NCI-H82 treated with DMSO at 0.1 percent for 48 hours (cell line): ENCODE results near the gene PSMD7.
"Not testable (repeated sequence)": the region's sequence is repeated elsewhere in the genome, so short reads cannot be mapped to it uniquely, and the experiment has no call there.

Experiments used
- DNase-seq: peaks from one replicate; lab custom pipeline; 2025; ENCODE audit not compliant: unreplicated experiment; lab: John Stamatoyannopoulos, UW

The PSMD7 gene

DNA sequence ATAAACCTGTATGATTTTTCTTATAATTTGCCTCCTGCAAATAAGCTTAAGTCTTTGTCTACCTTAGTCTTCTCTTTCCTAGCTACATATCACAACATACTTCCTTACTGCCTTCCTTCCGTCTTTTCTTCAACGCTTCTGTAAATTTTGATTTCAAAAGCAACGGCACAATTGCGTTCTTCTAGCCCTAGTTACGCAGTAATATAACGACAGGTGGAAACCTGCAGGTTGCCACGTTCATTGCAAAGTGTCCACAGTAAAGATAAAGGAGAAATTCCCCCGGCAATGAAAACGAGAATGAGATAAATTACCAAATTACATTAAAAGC lies 546 bp upstream of the PSMD7 start:
- DNase-seq, result no peak

DNA sequence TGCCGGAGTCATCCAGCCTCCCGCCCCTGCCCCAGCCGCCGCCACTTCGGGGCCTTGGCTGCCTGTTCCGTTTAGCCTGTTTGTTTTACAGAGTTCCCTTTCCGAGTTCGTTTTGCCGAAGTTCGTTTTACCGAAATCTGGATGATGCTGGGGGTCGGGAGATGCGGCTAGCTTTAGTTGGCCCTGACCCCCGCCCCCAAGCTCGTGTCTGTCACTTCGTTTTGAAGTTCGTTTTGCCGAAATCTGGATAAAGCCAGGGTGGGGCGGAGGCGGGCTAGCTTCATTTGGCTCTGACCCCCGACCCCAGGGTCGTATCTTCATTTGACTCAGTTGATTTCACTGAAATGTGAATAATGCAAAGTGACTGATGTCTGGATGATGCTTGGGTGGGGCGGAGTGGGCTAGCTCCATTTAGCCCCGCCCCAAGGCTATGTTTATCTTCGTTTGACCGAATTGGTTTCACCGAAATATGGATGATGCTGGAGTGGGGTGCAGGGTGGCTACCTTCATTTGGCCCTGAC lies 591 bp downstream of the PSMD7 start:
- no peak for DNase-seq

DNA sequence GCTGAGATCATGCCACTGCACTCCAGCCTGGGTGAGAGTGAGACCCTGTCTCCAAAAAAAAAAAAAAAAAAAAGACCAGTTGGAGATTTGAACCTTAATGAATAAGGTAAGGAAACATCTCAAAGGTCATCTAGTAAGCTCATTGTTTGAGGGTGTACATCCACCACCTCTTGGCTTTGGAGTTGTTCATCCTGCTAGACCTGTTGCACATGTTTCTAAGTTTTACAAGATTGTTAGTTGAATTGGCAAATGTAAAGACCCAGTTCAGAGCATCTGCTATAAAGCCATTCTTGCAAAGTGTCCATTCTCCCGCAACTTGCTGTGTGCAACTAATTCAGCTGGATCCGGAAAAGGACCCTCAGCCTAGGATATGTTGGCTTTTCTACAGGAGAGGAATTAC lies 1.5 kb downstream of the PSMD7 start:
- no peak for DNase-seq

DNA sequence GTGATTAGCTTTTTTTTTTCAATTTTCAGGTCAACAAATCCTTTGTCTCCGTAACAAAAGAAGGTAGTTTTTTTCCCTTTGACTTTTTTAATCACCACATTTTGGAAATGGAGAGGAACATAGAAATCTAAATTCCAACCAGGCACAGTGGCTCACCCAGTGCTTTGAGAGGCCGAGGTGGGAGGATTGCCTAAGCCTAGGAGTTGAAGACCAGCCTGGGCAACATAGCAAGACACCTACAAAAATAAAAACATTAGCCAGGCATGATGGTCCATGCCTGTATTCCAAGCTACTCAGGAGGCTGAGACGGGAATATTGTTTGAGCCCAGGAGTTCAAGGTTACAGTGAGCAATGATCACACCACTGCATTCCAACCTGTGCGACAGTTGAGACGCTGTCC lies 5.7 kb downstream of the PSMD7 start:
- no peak for DNase-seq

DNA sequence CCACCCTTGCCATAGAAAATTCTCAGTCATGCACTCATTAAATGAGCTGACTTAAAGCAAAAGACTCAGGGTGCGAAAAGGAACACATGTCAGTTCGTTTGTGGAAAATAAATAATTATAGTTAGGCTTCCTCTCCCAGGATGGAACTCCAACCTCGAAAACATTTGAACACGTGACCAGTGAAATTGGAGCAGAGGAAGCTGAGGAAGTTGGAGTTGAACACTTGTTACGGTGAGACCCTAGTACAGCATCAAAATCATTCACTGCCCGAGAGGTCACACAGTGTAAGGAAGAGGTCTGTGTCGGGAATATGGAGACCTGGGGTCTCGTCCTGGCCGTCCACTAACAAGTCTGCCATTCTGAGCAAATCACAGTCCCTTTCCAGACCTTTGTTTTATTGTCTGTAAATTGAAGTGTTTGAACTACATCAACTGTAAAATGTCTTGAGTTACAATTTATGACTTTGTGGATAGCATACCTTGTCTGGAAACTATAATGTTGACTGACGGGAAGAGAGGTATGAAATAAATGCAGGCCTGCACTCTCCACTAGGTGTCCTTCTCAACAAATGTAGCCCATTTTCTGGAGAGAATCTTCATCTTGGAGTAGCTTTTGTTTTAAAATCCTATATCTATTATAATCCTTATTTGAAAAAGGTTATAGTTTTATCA lies 7.7 kb downstream of the PSMD7 start:
- no peak for DNase-seq

DNA sequence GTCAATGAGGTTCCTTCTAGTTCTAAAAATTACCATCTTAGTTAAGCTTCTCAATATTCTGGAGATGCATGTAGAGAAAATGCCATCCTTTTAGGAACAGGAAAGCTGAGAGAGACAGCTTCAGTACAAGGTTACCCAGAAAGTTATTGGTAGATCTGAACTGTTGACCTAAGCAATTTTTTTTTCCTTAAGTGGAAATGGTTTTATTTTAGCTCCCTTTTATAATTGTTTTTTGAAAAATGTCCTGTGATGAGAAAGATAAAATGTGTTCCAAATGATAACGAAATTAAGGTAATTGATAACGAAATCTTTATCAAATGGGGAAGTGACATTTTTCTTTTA lies 8.2 kb downstream of the PSMD7 start:
- no peak for DNase-seq

DNA sequence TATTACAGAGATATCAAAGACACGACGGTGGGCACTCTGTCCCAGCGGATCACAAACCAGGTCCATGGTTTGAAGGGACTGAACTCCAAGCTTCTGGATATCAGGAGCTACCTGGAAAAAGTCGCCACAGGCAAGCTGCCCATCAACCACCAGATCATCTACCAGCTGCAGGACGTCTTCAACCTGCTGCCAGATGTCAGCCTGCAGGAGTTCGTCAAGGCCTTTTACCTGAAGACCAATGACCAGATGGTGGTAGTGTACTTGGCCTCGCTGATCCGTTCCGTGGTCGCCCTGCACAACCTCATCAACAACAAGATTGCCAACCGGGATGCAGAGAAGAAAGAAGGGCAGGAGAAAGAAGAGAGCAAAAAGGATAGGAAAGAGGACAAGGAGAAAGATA lies 8.7 kb downstream of the PSMD7 start:
- DNase-seq, result no peak

DNA sequence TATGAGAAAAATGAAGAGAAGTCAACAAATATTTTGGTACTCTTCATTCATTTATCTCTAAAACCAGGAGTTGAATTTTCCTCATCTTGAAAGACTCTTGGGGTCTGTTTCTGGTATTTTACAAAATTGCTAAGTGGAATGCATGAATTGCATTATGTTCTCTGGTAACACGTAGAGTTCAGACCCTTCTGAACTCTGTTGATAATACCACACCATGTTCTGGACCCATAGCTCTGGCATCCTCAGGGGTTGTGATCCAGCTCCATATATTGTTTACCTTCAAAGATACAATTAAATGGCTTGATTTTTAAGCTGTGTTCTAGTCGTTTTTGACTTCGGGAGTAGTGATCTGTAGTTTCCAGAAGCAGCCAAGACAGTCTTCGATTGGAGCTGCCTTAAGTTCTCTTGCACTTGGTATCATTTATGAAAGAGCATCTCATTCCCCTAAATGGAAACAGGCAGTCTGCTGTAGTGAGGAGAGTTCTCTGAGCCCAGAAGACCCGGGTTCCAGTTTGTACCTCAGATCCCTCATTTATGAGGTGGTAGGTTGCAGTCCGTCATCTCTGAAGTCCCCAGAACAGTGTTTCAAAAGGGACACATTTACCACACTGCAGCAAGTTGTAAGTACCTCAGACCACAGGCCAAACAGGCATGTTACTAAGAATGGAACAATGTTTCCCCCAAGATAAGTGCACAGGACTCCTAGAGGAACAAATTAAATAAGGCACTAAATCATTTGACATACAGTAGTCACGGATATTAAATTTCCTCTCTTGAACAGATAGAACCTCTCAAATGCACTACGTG lies 9.6 kb downstream of the PSMD7 start:
- no peak for DNase-seq

DNA sequence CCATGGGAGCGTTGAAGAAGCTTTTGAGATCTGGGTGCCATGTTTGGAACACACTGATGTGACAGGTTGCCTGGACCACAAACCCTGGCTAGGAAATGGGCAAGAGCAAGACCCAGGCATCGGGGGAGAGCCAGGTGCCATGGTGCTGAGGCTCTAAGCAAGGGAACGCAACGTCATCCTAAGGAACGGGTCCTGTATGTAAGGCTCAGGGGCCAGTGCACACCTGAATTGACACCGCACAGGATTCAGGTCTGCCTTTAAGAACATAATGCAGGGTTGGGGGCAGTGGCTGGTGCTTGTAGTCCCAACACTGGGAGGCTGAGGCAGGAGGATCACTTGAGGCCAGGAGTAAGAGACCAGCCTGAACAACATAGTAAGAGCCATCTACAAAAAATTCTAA lies 10.8 kb downstream of the PSMD7 start:
- DNase-seq, result no peak

DNA sequence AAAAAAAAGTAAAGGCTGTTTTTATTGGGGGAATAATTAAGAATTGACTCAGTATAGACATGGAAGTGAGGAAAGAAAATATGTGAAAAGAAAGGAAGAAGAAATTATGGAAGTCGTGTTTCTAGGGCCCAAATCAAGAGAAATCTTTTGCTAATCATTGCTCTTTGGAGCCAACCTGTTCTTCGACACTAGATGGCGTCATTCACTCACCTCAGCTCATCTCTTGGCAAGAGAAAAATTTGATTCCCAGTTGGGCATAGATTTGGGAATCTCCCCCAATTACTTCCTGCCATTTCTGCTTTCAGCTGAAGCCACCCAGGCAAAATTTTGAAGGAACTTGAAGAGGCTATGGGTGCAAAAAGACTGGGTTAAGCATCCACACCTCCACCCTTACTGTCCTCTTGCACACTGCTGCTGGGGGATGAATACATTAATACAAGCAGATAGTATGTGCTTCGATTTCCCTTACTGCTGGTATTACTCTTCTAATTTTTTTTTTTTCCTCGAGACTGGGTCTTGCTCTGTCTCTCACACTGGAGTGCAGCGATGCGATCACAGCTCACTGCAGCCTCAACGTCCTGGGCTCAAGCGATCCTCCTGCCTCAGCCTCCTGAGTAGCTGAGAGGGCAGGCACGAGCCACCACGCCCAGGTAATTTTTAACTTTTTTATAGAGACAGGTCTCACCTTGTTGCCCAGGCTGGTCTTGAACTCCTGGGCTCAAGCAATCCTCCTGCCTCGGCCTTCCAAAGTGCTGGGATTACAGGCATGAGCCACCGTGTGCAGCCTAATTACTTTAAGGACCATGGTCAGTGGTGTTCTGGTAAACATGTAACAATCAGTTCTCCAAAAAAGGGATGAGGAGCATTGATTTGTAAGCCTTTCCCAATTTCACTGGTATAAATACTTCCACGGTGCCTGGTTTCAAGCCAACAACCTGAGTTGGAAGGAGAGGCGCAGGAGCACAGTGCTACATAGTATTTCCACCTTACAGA lies 13.5 kb downstream of the PSMD7 start:
- DNase-seq, result peak; percentile 4

DNA sequence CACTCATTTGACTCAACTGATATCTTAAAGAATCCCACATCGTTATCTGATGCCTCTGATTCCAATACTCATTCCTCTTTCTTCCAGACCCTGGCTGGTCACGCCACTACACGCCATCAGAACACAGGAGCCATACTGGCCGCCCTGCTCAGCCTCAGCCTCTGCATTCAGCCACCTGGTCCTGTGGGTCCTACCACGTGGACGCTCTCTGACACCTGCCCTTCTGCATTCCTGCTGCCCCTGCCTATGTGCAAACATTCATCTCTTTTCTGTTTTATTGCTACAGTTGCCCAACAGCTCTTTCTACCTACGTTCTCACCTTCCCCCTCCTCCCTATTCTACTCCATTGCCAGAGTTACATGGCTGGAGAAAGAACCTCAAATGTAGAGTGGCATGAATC lies 18.4 kb downstream of the PSMD7 start:
- DNase-seq, result no peak

DNA sequence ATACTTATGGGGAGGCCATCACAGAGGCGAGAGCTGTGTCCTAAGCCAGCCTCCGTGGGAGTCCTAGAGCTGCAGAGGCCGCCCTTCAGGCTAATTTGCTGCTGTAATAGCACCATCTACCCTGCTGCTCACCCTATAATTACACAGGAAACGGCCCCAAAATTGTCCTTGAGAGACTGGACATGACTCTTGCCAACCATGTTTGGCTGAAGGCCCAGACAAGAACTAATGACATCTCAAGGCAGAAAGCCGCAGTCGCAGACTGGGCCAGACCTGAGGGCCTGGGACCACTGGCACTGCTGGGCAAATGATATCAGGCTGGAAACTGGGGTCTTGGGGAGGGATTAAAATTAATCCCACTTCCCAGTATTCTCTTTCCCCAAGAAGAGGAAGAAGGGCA lies 24.1 kb downstream of the PSMD7 start:
- DNase-seq, result no peak

DNA sequence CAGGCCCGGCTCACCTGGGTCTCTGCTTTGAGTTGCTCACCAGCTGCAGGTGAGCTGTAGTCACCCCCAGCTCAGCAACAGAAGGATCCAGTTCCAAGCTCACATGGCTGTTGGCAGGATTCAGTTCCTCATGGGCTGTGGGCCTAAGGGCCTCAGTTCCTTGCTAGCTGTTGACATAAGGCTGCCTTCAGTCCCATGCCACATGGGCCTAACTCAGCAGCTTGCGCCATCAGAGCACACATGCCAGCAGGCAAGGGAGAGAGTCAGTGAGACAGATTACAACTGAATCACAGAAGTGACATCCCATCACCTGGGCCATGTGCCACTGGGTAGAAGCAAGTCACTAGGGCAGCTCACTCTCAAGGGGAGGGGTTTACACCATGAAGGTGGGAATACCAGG lies 24.7 kb downstream of the PSMD7 start:
- DNase-seq, result no peak

DNA sequence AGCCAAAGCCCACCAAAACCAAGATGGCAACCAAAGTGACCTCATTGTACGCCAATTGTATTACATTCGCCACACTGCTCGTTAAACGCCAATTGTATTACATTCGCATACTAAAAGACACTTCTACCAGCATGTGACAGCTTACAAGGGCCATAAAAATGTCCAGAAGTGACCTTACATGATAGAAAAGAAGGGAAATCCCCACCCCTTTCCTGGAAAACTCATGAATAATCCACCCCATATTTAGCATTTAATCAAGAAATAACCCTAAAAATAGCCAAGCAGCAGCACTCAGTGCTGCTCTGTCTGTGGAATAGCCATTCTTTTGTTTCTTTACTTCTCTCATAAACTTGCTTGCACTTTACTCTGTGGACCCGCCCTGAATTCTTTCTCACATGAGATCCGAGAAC lies 25.7 kb downstream of the PSMD7 start:
- DNase-seq, result no peak

DNA sequence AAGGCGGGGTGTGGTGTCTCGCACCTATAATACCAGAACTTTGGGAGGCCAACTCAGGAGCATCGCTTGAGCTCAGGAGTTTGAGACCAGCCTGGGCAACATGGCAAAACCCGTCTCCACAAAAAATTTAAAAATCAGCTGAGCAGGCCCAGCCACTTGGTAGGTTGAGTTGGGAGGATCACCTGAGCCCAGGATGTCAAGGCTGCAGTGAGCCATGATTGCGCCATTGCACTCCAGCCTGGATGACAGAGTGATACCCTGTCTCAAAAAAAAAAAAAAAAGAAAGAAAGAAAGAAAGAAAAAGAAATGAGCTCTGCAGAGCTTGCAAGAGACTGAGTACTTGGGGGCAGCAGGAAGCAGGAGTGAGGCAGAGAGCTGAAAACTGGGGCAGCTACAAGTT lies 28.2 kb downstream of the PSMD7 start:
- not testable (repeated sequence) for DNase-seq

DNA sequence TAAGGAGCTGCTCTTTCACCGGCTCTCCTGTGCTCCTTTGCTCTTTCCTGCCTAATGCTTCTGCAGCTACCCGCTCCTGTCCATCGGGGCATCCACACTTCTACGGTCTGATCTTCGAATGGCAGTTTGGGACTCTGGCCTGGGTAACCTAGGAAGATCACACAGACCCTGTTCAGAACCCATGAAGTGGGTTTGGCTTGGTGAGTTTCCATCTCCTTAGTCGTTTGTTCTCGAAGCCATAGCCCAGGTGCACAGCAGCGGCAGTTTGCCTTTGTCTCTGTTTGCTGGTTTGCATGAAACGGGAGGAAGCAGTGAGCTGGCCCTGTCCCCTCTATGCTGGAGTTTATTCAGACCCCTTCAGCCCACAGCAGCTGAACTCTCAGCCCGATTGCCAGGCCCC lies 29.0 kb downstream of the PSMD7 start:
- no peak for DNase-seq

DNA sequence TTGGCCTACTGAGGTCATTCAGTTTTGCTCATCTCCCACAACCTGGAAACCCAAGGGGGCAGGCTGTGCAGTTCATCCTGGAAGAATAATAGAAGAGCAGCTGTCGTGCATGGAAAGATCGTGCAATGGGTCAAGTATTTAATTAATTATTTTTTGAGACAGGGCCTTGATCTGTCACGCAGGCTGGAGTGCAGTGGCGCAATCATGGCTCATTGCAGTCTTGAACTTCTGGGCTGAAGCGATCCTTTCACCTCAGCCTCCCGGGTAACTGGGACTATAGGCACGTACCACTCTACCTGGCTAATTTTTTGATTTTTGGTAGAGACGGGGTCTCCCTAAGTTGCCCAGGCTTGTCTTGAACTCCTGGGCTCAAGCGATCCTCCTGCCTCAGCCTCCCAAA lies 31.7 kb downstream of the PSMD7 start:
- DNase-seq, result not testable (repeated sequence)

DNA sequence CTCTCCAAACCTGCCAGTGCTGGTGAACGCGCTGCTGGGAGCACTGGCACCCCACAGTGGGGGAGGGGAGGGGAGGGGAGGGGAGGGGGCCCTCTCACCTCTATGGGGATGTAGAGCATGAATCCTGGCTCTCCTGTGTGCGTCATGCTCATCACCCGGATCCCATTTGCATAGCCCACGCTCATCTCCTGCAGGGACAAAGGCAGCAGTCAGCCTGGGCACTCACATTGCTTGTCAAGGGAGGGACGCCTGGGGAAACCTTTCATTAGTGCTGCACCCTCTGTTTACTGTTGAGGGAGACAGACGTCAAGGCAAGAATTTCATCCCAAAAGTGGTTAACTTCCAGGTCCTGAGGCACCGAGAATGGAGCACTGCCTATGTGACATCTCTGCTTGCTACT lies 35.9 kb downstream of the PSMD7 start:
- DNase-seq, result not testable (repeated sequence)

DNA sequence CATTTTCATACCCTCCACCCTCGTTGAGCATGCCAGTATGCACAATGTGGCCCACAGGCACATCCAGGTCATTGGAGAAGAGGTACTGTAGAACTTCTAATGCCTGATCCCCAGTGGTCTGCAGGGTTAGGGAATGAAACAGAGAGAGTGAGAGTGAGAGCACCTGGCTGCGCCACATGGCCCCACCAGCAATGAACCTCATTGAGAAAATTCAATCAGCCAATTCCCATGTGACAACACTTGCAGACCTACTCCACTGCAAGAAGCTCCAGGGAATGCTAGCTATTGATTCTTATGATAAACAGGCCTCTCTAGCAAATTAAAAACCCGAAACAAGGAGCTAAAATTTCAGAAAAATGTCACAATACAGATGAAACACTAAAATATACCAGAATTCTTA lies 40.9 kb downstream of the PSMD7 start:
- DNase-seq, result not testable (repeated sequence)

DNA sequence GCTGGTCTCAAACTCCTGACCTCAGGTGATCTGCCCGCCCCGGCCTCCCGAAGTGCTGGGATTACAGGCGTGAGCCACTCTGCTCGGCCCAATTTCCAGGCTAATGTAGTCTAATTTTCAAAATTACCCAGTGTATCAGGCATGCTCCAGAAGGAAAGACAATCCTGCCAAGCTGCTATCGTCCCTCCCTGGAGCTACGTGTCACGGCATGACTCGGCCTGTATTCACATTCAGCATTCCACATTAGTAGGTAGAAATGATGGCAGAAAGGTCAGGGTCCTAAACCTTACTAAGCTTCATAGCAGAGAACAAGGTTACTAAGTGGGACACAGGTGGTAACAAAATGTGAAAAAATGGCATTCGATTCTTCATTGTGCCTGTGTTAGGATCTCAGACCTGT lies 42.6 kb downstream of the PSMD7 start:
- DNase-seq, result not testable (repeated sequence)

DNA sequence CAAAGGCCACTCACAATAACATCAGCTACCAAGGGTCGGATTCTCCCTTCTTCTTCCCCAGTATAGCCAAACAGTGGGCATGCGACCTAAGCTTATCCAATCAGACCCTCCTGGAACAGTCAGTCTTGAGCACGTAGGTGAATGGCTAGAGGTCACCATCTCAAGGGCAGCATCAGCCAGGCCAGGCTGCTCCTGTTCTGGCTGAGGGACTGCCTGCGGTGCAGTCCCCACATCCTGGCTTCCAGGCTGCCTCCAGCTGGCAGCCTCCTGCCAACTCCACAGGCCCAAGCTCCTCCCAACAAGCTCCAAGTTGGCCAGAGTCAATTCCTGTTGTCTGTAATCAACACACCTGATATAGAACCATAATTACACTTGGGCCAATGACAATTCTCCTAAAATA lies 56.4 kb downstream of the PSMD7 start:
- DNase-seq, result not testable (repeated sequence)
